T-cell (primary cell): ENCODE data around the gene EREG. TPM values are rescaled to one million over a fixed set of nuclear protein-coding genes. Genes with fewer than 3 reads are reported as not detected.

ENCODE experiments used
- ATAC-seq, 4 experiments: fragments of 200-7000 bp in 3 of 4; fragments of 150-1000 bp in 1 of 4; cut with Tn5 transposase; replicated peaks in 1 of 4; 1 replicate in 3 of 4; 2 replicates in 1 of 4; pipeline ENCODE4 v1.10.0; 2021; ENCODE audit warnings: moderate library complexity in 3 of 4, mild to moderate bottlenecking in 2 of 4, moderate number of reproducible peaks in 1 of 4
- CTCF ChIA-PET, 2 donors: fragments of 300-600 bp; sonication (Branson Sonifier 250); formaldehyde crosslinking; loops; one replicate each; lab custom pipeline; 2022; ENCODE audit warnings: antibody characterized with exemption in 2 of 2; lab: Charles Lee
- POLR2A ChIA-PET, 2 donors: fragments of 300-600 bp; sonication (Branson Sonifier 250); formaldehyde crosslinking; loops; one replicate each; lab custom pipeline; 2022; ENCODE audit warnings: antibody characterized with exemption in 2 of 2; lab: Charles Lee
- DNase-seq, 35 experiments: peaks; one replicate each; pipeline versions ENCODE4 v3.0.0 to v3.0.0-alpha.2; 2013 to 2023
- H3K27ac ChIP-seq: one replicate; pipeline ENCODE4 v1.5.1; 2013; ENCODE audit warnings: low read length
- H3K27me3 ChIP-seq, 2 experiments: replicated peaks in 1 of 2; 1 replicate in 1 of 2; 2 replicates in 1 of 2; pipeline versions ENCODE4 v1.6.1 to v1.7.0; 2013; ENCODE audit warnings: low read length in 1 of 2, mixed read lengths in 1 of 2; ENCODE audit not compliant: control insufficient read depth in 2 of 2, insufficient read depth in 2 of 2; ENCODE audit errors: extremely low read depth in 1 of 2
- H3K36me3 ChIP-seq, 2 donors: 1 replicate in 1 of 2; 2 replicates in 1 of 2; pipeline versions ENCODE4 v1.6.1 to v1.7.0; 2013; ENCODE audit warnings: low read length in 1 of 2; ENCODE audit not compliant: control insufficient read depth in 2 of 2, insufficient read depth in 1 of 2; ENCODE audit errors: extremely low read depth in 1 of 2
- H3K4me1 ChIP-seq, 2 experiments: 1 replicate in 1 of 2; 2 replicates in 1 of 2; pipeline versions ENCODE4 v1.6.1 to v1.7.0; 2013; ENCODE audit warnings: low read length in 2 of 2, mixed read lengths in 1 of 2; ENCODE audit not compliant: insufficient read depth in 2 of 2, control insufficient read depth in 1 of 2; ENCODE audit errors: extremely low read depth in 1 of 2
- H3K4me3 ChIP-seq, 2 donors: 1 replicate in 1 of 2; 2 replicates in 1 of 2; pipeline versions ENCODE4 v1.5.1 to v1.7.0; 2013; ENCODE audit warnings: mild to moderate bottlenecking in 2 of 2, low read length in 1 of 2, moderate library complexity in 1 of 2; ENCODE audit not compliant: control insufficient read depth in 1 of 2; ENCODE audit errors: extremely low read depth in 1 of 2
- H3K9me3 ChIP-seq: 2 replicates; pipeline ENCODE4 v1.7.0; 2013
- H3K27ac Mint-ChIP-seq, 2 donors: one replicate each; pipeline ENCODE4 v1.8.0; 2020 to 2021; ENCODE audit warnings: mild to moderate bottlenecking in 2 of 2, mixed read lengths in 2 of 2
- H3K27me3 Mint-ChIP-seq, 2 donors: one replicate each; pipeline ENCODE4 v1.8.0; 2021 to 2022; ENCODE audit warnings: mixed read lengths in 2 of 2
- H3K36me3 Mint-ChIP-seq: one replicate; pipeline ENCODE4 v1.8.0; 2021; ENCODE audit warnings: mixed read lengths
- H3K4me1 Mint-ChIP-seq, 3 donors: one replicate each; pipeline ENCODE4 v1.8.0; 2020 to 2022; ENCODE audit warnings: mixed read lengths in 3 of 3, mild to moderate bottlenecking in 1 of 3
- H3K4me3 Mint-ChIP-seq, 3 donors: one replicate each; pipeline ENCODE4 v1.8.0; 2020 to 2022; ENCODE audit warnings: mild to moderate bottlenecking in 3 of 3, mixed read lengths in 3 of 3, moderate library complexity in 3 of 3
- H3K9me3 Mint-ChIP-seq, 3 donors: one replicate each; pipeline ENCODE4 v1.8.0; 2020 to 2022; ENCODE audit warnings: mixed read lengths in 3 of 3
- WGBS: methylation state at CpG from one replicate; pipeline ENCODE4 v1.1.5; 2013; ENCODE audit warnings: missing lambda C conversion rate; ENCODE audit not compliant: insufficient coverage; 5-methylcytosine and 5-hydroxymethylcytosine counted together
- total RNA-seq, 35 experiments: library from RNA in 6 of 35; stranded (reverse) in 6 of 35; fragments of 120-200 nt in 1 of 35; gene quantifications; one replicate each; pipeline versions ENCODE4 v1.2.1 to v1.2.4 and lab custom pipeline; 2013 to 2026

The EREG gene
- total RNA-seq = 1 to 10 TPM in 1 of 5 donors, under 1 TPM in 4; 0.16 to 1.5 (median 0.44) TPM
- total RNA-seq (2013) = not detected
- total RNA-seq (lab: John Stamatoyannopoulos, UW) = 0 to 3.4 (median 0.72) reads per million in 29 experiments

GRCh38 chr4:74364652-74365491 lies at the start of gene EREG:
Gene EREG, plus strand, starts transcription at chr4:74365145. Its CDS starts 164 bp downstream, at chr4:74365309.
- Histone ChIP-seq H3K27ac (no peak within 1 kb of the TSS), H3K4me1 (peaks cover 0 to 9% of the 10 kb centered on the region in 2 experiments), H3K36me3 (no peaks in the 10 kb centered on the region), H3K9me3 (no peaks in the 10 kb centered on the region), H3K27me3 (peaks cover 0 to 18% of the 10 kb centered on the region in 2 experiments), H3K4me3 (peak within 1 kb of the TSS in 1 of 2 donors; percentile 42)
- no peaks in the 10 kb centered on the region for H3K36me3 Mint-ChIP-seq
- peak within 1 kb of the TSS in 1 of 2 donors; percentile 12 for H3K27ac Mint-ChIP-seq
- ATAC-seq (peak; percentile 61 to 84 (median 72)), DNase-seq (peak in 16 of 35 experiments; percentile 1 to 40 (median 10))
- peaks cover 16% of the 10 kb centered on the region in 3 donors for H3K4me1 Mint-ChIP-seq
- POLR2A ChIA-PET = interaction anchor here (0.6 to 1.1 kb wide), 2 partner anchors 48 to 80 kb away, joined by 3 to 4 read pairs; no protein-coding TSS in a partner anchor
- CTCF ChIA-PET = interaction anchor here (0.6 to 1.0 kb wide), 3 partner anchors 12 to 306 kb away, joined by 3 to 4 read pairs (median 3); no protein-coding TSS in a partner anchor
- under 1% methylated on average over 24 of the region's 40 CpGs for WGBS
- H3K4me3 Mint-ChIP-seq = peak within 1 kb of the TSS; percentile 53 to 63 (median 60)
- H3K27me3 Mint-ChIP-seq = peaks cover 33 to 40% of the 10 kb centered on the region in 2 donors
- H3K9me3 Mint-ChIP-seq = no peaks in the 10 kb centered on the region

GRCh38 chr4:74315376-74315775 lies 49.6 kb upstream of the EREG start:
- DNase-seq (no peak), ATAC-seq (no peak)
- no peak overlapping the region for H3K27ac Mint-ChIP-seq
- Histone ChIP-seq H3K4me1 (no peaks in the 10 kb centered on the region), H3K36me3 (no peaks in the 10 kb centered on the region), H3K4me3 (no peak overlapping the region), H3K27ac (no peak overlapping the region), H3K9me3 (no peaks in the 10 kb centered on the region), H3K27me3 (no peaks in the 10 kb centered on the region)
- no peak overlapping the region for H3K4me3 Mint-ChIP-seq
- ChIA-PET POLR2A (no interaction called here), CTCF (interaction anchor here (0.7 to 0.8 kb wide), 3 partner anchors 11 to 356 kb away, joined by 3 to 4 read pairs (median 4); no protein-coding TSS in a partner anchor)
- H3K4me1 Mint-ChIP-seq = peaks cover 0 to under 1% (median 0%) of the 10 kb centered on the region in 3 donors
- H3K9me3 Mint-ChIP-seq = no peaks in the 10 kb centered on the region
- no peaks in the 10 kb centered on the region for H3K36me3 Mint-ChIP-seq
- 100% methylated on average over 2 of the region's 5 CpGs for WGBS
- peaks cover 0 to 3% of the 10 kb centered on the region in 2 donors for H3K27me3 Mint-ChIP-seq

- Mint-ChIP-seq H3K27me3 (peaks cover 7 to 8% of the 10 kb centered on the region in 2 donors), H3K36me3 (no peaks in the 10 kb centered on the region), H3K27ac (no peak overlapping the region), H3K9me3 (no peaks in the 10 kb centered on the region), H3K4me3 (no peak overlapping the region), H3K4me1 (peaks cover 0 to 4% (median 0%) of the 10 kb centered on the region in 3 donors)
- H3K36me3 ChIP-seq = no peaks in the 10 kb centered on the region
- no CpG with 5 or more reads among the region's 2 CpGs for WGBS
- ChIA-PET POLR2A (interaction anchor here in 1 of 2 donors (0.7 kb wide), 1 partner anchor 49 kb away, joined by 4 read pairs; the partner anchor contains the start of gene EREG), CTCF (interaction anchor here (0.6 to 0.7 kb wide), 2 partner anchors 26 to 127 kb away, joined by 3 read pairs; no protein-coding TSS in a partner anchor)
- H3K4me1 ChIP-seq = no peaks in the 10 kb centered on the region
- ATAC-seq (no peak), DNase-seq (no peak)
- no peaks in the 10 kb centered on the region for H3K27me3 ChIP-seq
- H3K27ac ChIP-seq = no peak overlapping the region
- H3K4me3 ChIP-seq = no peak overlapping the region
- no peaks in the 10 kb centered on the region for H3K9me3 ChIP-seq
Observed at GRCh38 chr4:74316397-74316796, 48.5 kb upstream of the EREG start.

GRCh38 chr4:74317616-74318246 lies 47.2 kb upstream of the EREG start:
- no peak overlapping the region for H3K4me3 Mint-ChIP-seq
- Histone ChIP-seq H3K4me1 (no peaks in the 10 kb centered on the region), H3K27ac (no peak overlapping the region), H3K4me3 (no peak overlapping the region), H3K36me3 (no peaks in the 10 kb centered on the region), H3K27me3 (no peaks in the 10 kb centered on the region), H3K9me3 (no peaks in the 10 kb centered on the region)
- H3K27me3 Mint-ChIP-seq = peaks cover 7 to 8% of the 10 kb centered on the region in 2 donors
- POLR2A ChIA-PET = interaction anchor here in 1 of 2 donors (0.6 kb wide), 1 partner anchor 90 kb away, joined by 3 read pairs; no protein-coding TSS in a partner anchor
- no peak for ATAC-seq
- peaks cover 0 to 4% (median 0%) of the 10 kb centered on the region in 3 donors for H3K4me1 Mint-ChIP-seq
- no peaks in the 10 kb centered on the region for H3K36me3 Mint-ChIP-seq
- no peak for DNase-seq
- no peaks in the 10 kb centered on the region for H3K9me3 Mint-ChIP-seq
- CTCF ChIA-PET = interaction anchor here in 1 of 2 donors (1.1 to 1.6 kb wide), 2 partner anchors 11 to 89 kb away, joined by 4 read pairs; no protein-coding TSS in a partner anchor
- no peak overlapping the region for H3K27ac Mint-ChIP-seq
- WGBS = 100% methylated on average over 2 of the region's 3 CpGs

- Histone ChIP-seq H3K36me3 (no peaks in the 10 kb centered on the region), H3K4me3 (no peak overlapping the region), H3K27ac (no peak overlapping the region), H3K27me3 (no peaks in the 10 kb centered on the region), H3K4me1 (no peaks in the 10 kb centered on the region), H3K9me3 (no peaks in the 10 kb centered on the region)
- Mint-ChIP-seq H3K36me3 (no peaks in the 10 kb centered on the region), H3K4me1 (peaks cover 0 to 4% (median 0%) of the 10 kb centered on the region in 3 donors), H3K27me3 (peaks cover 7 to 8% of the 10 kb centered on the region in 2 donors), H3K27ac (no peak overlapping the region), H3K9me3 (no peaks in the 10 kb centered on the region), H3K4me3 (no peak overlapping the region)
- DNase-seq = no peak
- ATAC-seq = no peak
- POLR2A ChIA-PET = no interaction called here
- CTCF ChIA-PET = interaction anchor here (0.7 to 1.6 kb wide), 4 partner anchors 11 to 285 kb away, joined by 4 to 5 read pairs (median 4); no protein-coding TSS in a partner anchor
- no CpG with 5 or more reads among the region's 2 CpGs for WGBS
Observed at GRCh38 chr4:74318276-74318675, 46.7 kb upstream of the EREG start.
